Right renal cortex interstitium (tissue), 3 donors: Measurements from ENCODE around the gene CECR2. TPM values are rescaled to one million over a fixed set of nuclear protein-coding genes. Genes with fewer than 3 reads are reported as not detected.

Experiments
- DNase-seq, 3 donors: peaks; one replicate each; pipeline ENCODE4 v3.0.0-alpha.2; 2013; ENCODE audit warnings: low read depth in 3 of 3, low spot score in 2 of 3
- polyA plus RNA-seq, 3 donors: library from polyadenylated mRNA; unstranded; fragments of 120-200 nt; gene quantifications; one replicate each; pipeline ENCODE4 v1.2.1, GENCODE V29; 2013; ENCODE audit not compliant: insufficient read length in 3 of 3

Gene CECR2
- polyA plus RNA-seq, 3 donors: 10.5 to 10.9 (median 10.5) TPM

- DNase-seq: no peak
Measured at GRCh38 chr22:17443405-17444203, 74.3 kb downstream of the CECR2 start.

- DNase-seq: no peak
Measured at GRCh38 chr22:17444204-17444504, 74.9 kb downstream of the CECR2 start.

DNA sequence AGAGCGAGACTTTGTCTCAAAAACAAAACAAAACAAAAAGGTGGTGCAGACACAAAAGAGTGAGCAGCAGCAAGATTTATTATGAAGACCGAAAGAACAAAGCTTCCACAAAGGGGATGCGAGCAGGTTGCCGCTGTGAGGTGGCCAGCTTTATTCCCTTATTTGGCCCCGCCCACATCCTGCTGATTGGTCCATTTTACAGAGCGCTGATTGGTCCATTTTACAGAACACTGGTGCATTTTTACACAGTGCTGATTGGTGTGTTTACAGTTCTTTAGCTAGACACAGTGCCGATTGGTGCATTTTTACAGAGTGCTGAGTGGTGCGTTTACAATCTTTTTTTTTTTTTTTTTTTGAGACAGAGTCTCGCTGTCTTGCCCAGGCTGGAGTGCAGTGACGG, 77.4 kb downstream of the CECR2 start:
- DNase-seq: no peak

- no peak for DNase-seq
Measured at GRCh38 chr22:17451316-17451715, 82.1 kb downstream of the CECR2 start.

- no peak for DNase-seq
Measured at GRCh38 chr22:17460895-17461294, 91.6 kb downstream of the CECR2 start.

DNA sequence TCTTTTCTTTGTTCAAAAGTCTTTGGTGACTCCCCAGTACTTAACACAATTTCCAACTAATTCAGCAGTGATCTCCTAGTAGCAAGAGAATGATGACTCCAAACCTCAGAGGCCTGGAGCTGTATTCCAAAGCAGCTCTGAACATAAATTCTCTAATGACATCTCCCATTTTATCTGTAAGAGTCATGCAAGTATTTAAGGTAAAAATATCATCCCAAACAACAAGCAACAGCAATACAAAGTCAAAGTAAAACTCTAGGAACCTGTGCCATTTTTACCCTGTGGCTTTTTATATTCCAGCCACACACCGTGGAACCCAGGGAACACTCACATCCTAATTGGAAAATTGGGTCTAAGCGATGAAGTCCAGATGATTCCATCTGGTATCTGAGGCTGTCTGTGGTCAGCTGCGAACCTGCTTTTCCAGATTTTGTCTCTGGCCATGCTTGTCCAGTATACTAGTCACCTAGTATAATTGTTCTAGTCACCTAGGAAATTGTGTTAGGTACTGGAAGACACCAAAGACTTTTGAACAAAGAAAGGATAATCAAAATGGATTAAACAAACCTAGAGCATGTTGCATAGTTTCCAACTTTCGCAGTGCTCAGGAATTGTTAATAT, 101.7 kb downstream of the CECR2 start:
- no peak for DNase-seq

DNA sequence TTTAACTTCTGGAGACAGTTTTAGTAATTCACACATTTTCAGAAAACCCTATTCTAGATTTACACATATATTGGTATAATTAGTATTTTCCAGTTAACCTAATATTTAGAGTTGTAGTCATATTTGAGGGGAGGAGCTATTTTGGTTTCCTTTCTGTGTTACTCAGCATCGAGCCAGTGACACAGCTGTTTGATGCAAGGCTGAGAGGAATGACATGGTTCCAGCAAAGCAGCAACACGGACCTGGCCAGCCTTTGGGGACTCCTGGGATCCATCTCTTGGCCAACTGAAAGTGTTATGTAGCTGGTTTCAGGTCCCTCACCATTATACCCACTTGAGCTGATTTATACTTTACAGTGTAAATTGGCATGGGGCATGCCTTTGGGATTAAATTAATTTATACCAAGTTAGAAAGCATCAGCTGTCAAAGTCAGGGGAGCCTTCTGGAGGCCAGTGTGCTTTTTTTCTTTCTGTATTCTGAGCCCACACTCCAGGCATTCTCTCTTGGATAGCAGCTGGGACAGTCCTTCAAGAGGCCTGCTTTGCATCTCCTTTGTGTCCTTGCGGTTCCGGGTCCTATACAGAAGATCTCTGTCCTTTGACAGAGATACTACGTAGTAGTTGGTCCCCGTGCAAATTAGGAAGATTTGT, 102.8 kb downstream of the CECR2 start:
- no peak for DNase-seq

DNA sequence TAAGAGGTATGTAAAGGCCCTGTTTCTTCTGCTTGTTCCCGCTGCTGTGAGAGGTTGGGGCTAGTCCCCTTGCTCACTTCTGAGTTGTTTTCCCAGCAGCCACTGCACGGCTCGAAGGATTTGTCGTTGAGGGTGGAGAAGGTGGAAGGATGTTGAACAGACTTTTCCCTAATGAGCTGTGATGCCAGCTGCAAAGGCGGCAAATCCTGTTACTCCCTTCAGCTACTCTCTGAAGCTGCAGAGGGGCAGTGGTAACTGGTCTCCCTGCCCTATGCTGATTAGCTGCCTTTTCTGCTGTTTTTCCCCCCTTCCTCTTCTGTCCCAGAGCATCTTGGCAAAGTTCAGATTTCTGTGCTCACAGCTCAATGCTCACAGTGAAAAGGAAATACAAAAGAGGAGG, 103.7 kb downstream of the CECR2 start:
- DNase-seq: no peak

DNA sequence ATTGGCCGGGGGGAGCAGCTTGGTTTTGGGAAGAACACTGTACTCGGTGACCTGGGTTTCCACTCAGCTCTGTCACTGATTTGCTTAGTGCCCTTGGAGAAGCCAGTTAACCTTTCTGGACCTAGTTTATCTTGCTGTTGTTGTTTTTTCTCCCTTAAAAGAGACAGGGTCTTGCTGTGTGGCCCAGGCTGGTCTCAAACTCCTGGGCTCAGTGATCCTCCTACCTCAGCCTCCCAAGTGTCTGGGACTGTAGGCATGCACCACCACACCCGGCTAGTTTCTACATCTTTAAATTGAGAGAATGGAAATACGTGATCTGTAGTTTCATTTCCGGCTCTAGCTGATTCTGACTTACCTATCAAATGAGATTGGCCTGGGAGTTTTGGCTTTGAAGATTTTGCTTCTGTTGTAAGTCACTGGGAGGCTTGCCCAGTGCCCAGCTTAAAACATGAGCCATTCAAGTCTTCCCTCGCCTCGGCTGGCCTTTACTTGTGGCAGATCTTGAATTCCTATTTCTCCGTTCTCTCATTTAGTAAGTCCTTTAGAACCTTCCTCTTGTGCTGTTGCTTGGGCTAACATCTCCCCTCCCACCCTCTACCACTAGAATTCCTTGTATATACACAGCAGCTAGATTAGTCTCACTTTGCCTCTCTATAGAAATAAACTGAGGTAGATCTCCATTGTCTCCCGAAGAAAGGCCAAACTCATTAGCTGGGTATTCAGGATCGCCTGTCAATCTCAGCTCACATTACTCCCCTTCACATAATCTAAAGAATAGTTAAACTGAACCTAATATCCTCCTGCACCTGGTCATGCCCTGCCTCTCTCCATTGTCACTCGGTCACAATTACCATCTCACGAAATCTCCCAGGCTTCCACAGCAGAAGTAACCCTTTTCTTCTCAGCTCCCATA, 106.3 kb downstream of the CECR2 start:
- no peak for DNase-seq

DNA sequence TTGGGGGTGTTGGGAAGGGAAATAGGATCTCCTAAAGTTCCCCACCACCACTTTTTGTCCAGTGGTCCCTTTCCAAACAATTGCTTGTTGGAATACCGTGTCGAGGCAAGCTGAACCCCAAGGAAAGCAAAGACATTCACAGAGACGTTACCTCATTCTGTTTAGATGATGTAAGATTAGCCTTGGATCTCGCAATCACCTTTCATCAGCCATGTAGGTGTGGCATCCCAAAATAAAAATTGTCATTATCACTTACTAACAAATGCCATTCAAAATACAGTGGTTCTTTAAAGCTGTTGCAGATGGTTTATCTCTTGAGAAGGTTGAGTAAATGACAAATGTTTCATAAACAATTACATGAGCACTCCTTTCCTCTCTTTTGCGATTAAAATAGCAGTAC, 107.6 kb downstream of the CECR2 start:
- no peak for DNase-seq

DNA sequence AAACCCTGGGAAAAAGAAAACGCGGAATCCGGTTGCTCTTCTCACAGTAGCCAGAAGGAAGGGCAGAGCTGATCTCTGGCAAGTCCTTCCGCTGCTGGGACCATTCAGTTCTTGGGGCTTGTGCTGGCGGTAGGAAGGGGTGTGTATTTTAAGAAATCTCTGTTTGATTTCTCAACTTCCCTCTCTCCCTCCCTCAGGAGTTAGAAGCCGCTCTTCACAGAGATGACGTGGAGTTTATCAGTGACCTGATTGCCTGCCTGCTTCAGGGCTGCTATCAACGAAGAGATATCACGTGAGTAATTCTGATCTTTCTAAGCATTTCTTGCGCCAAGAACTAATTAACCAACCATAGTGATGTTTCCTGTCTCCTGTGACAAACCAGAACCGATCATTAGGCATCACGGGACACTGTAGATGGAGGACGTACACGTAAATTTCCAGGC, 108.2 kb downstream of the CECR2 start:
- DNase-seq: no peak

DNA sequence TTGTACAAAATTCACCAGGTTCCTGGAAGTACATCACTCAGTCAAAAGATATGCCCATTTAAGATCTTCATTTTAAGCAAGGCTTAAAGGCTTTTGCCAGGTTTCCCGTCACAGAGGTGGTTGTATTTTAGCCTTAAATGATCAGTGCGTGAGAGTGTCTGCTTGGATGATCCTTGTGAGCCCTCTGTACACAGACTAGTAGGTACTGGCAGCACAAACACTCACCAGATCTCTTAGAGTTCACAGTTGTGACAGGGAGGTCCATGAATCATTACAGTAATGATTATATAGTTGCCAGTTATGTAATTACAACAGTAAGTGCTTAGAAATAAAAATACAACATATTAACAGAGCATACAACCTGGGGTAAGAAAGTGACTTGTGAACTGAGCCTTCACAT, 109.9 kb downstream of the CECR2 start:
- no peak for DNase-seq

DNA sequence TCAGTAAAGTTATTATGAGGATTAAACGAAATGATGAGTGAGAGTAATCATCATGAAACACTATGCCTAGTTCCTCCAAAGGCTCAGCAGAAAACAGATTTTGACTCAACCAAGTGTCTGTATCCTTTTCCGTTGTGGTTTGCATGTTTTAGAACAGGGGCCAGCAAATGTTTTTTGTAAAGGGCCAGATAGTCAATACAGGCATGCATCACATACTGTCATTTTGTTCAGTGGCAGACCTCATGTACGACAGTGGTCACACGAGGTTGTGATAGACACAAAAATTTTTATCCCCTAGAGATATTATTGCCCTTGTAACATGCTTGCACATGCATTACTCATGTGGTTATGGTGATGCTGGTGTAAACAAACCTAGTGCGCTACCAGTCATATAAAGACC, 112.2 kb downstream of the CECR2 start:
- DNase-seq: no peak

- peak in 2 of 3 donors; percentile 18 to 38 for DNase-seq
Measured at GRCh38 chr22:17483688-17484372, 114.6 kb downstream of the CECR2 start.

- DNase-seq: no peak
Measured at GRCh38 chr22:17484608-17485007, 115.3 kb downstream of the CECR2 start.

- DNase-seq: no peak
Measured at GRCh38 chr22:17486313-17486712, 117.1 kb downstream of the CECR2 start.

DNA sequence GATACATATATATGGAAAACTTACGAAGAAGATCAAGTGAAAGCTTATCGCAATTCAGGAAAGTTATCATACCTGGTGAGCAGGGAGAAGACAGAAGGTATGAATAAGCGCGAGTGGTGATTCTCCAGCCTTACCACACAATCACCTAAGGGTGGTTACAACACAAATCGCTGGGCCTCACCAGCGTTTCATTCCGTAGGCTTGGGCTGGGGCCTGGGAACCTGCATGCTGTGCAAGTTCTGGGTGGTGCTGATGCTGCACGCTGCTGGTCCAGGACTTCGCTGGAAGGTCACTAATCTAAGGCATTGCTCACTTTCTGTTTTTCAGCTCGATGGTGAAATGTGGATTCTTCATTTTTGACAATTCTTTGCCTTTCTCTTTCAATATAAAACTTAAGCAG, 117.5 kb downstream of the CECR2 start:
- DNase-seq: no peak

GRCh38 chr22:17489101-17489500, 119.8 kb downstream of the CECR2 start:
- DNase-seq: no peak

GRCh38 chr22:17491090-17491640, 121.9 kb downstream of the CECR2 start:
- no peak for DNase-seq

DNA sequence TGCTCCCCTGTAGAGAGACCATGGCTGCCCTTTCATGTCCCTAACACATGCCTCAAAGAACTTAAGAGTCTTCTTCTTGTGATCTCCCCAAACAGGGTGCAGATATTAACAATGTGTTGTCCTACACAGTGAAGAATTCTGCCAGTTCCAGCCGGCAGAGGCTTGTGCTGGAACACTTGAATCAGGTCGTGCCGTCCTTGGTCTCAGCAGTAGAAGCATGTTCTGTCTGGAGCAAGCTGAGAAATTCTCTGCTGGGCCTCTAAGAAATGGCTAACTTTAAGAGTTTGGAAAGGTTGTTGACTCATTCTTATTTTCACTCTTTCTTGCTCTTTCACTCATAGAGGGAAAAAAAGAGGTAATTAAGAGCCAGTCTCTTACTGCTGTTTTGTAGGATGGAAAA, 123.0 kb downstream of the CECR2 start:
- DNase-seq: no peak
